ENCODE measurements around the gene THSD4. TPM values are rescaled to one million over a fixed set of nuclear protein-coding genes. Genes with fewer than 3 reads are reported as not detected.
A peak's percentile ranks its signal among the peaks of the same experiment; 100 is the strongest.

Gene THSD4
- total and polyA plus RNA-seq, 2 of the 4 experiments (the other 2 are of a cell fraction) = 25.5 to 31.1 TPM

- H3K4me3 ChIP-seq (ENCODE audit: insufficient read depth, low read depth, low read length) = no peak overlapping the region
- BruUV-seq (replicated peaks) = no TSS peak
- POLR2A ChIA-PET (ENCODE audit: unreplicated experiment) = no interaction called here
- DNase-seq (no peak), ATAC-seq (ENCODE audit: low read depth) (no peak)
- H3K14ac ChIP-seq (replicated peaks; ENCODE audit: low read depth, low read length) = peak overlapping the region; percentile 90
- WGBS, 2 experiments (ENCODE audit: extremely low coverage in 2 of 2, insufficient read length in 1 of 2) = no CpG with 5 or more reads among the region's 2 CpGs
- in situ Hi-C loops (cut with MboI; ENCODE audit: low sequenced_read_pairs) = no loop called here
- peak overlapping the region; percentile 73; the same call in 1 of the 2 replicates for H3K23ac ChIP-seq (ENCODE audit: low read depth, low read length)
- no peaks in the 10 kb centered on the region for H3K27me3 ChIP-seq (ENCODE audit: control insufficient read depth, insufficient read depth, low read length)
- peak overlapping the region; percentile 99 for H2BK5ac ChIP-seq (ENCODE audit: low read depth, low read length, poor library complexity, severe bottlenecking)
- peak overlapping the region; percentile 84 for H4K5ac ChIP-seq (ENCODE audit: low read depth, low read length)
- peak overlapping the region; percentile 96 for H3K4ac ChIP-seq (ENCODE audit: low read depth, low read length)
- H4K8ac ChIP-seq (ENCODE audit: low read depth in 2 of 2, low read length in 2 of 2) = peak overlapping the region; percentile 87 to 88
- H3K27ac ChIP-seq (ENCODE audit: insufficient read depth, low read length) = peak overlapping the region; percentile 95
- dilution Hi-C loops (cut with HindIII; ENCODE audit: low sequenced_read_pairs, unreplicated experiment) = no loop called here
- no peaks in the 10 kb centered on the region for H4K20me1 ChIP-seq (ENCODE audit: insufficient read depth, low read length)
- H3K9ac ChIP-seq (ENCODE audit: low read depth, low read length) = 0 out of 2 replicates have a peak overlapping the region, but pooled peaks have one; percentile 46
- TF ChIP-seq MAZ (IDR thresholded peaks at IDR 0.05; ENCODE audit: borderline replicate concordance, low read depth, low read length) = no peak
- no peak for TF ChIP-seq RCOR1 (IDR thresholded peaks at IDR 0.05; ENCODE audit: insufficient replicate concordance, low read length)
- TF ChIP-seq MAFK (IDR thresholded peaks at IDR 0.05; ENCODE audit: low read depth, low read length) = no peak
- TF ChIP-seq RAD21 (IDR thresholded peaks at IDR 0.05; ENCODE audit: low read length) = no peak
- no peak for TF ChIP-seq CHD1 (IDR thresholded peaks at IDR 0.05; ENCODE audit: low read depth, low read length)
- peak overlapping the region; percentile 48 for H2AK9ac ChIP-seq (replicated peaks; ENCODE audit: low read depth, low read length, poor library complexity)
- peak overlapping the region; percentile 51; the same call in 2 of the 3 replicates for H2BK15ac ChIP-seq (ENCODE audit: low read depth, low read length)
- H3K9me3 ChIP-seq (ENCODE audit: control insufficient read depth, insufficient read depth, low read length) = no peaks in the 10 kb centered on the region; the same call in 1 of the 2 replicates
- peak overlapping the region; percentile 96 for H4K91ac ChIP-seq (ENCODE audit: insufficient read depth, low read depth, low read length)
- peaks cover 29% of the 10 kb centered on the region for H3K4me1 ChIP-seq (ENCODE audit: control insufficient read depth, insufficient read depth, low read length)
- H3K56ac ChIP-seq (ENCODE audit: extremely low read depth, insufficient read depth, low read length) = peak overlapping the region; percentile 56; the same call in 1 of the 2 replicates
- no peaks in the 10 kb centered on the region; the same call in none of the 2 replicates for H3K36me3 ChIP-seq (ENCODE audit: control insufficient read depth, insufficient read depth, low read length)
- peak overlapping the region; percentile 94 for H3K18ac ChIP-seq (ENCODE audit: low read depth, low read length)
- peaks cover 22% of the 10 kb centered on the region for H3K9me1 ChIP-seq (ENCODE audit: insufficient read depth, low read length)
- H2BK120ac ChIP-seq (ENCODE audit: low read depth, low read length) = peak overlapping the region; percentile 93
- H3K4me2 ChIP-seq (ENCODE audit: low read depth, low read length) = 0 out of 2 replicates have a peak overlapping the region, but pooled peaks have one; percentile 27
- CTCF ChIA-PET = no interaction called here
- intact Hi-C loops (cut with micrococcal nuclease) = no loop called here
- H2AFZ ChIP-seq (replicated peaks; ENCODE audit: low read length, poor library complexity) = no peak overlapping the region
- peak overlapping the region; percentile 94 for H2BK20ac ChIP-seq (ENCODE audit: low read depth, low read length)
- peaks cover 12 to 65% of the 10 kb centered on the region in 2 experiments; a peak in 3 of 4 replicates for H3K79me1 ChIP-seq (ENCODE audit: low read depth in 1 of 2, low read length in 2 of 2)
- peak overlapping the region; percentile 88 for H2AK5ac ChIP-seq (ENCODE audit: low read depth, low read length)
Observed at GRCh38 chr15:71314956-71315537, 199.8 kb downstream of the THSD4 start.

Data from IMR-90 (cell line).